Kasumi-1 (cell line): ENCODE data around the gene HMGB4.

ENCODE experiments used
- DNase-seq, 2 experiments: peaks; one replicate each; lab custom pipeline; 2025; lab: John Stamatoyannopoulos, UW

HMGB4 gene

DNA sequence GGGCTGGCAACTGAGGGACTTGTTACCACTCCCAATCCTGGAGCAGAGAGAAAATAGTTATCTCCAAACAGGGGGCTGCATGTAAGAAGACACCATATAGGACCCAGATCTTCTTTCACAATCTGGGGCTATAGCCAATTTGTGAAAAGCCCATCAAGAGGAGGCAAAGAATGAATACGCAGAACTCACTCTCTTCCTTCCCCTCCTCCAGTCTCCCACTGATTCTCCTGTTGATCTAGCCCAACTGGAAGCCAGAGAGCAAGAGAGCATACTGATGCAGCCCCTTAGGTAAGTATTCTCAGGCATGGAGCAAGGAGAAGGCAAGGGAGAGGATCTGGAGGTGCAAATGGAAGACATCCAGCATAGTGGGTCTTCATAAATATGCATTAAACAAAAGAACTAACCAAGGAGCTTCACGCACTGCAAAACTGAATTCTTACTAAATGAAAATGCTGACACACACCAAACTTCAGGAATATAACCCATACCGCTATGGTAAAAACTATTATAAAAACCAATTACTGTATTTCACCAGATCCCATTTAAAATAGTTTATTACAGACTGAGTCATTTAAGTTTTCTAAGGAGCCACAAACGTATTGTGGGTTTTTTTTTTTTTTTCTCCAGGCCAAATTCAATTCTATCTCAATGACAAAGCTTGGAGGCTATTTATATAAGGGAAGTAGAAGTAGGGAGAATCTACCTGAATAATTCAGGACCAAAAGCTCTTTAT lies 15.5 kb upstream of the HMGB4 start:
- no peak for DNase-seq

DNA sequence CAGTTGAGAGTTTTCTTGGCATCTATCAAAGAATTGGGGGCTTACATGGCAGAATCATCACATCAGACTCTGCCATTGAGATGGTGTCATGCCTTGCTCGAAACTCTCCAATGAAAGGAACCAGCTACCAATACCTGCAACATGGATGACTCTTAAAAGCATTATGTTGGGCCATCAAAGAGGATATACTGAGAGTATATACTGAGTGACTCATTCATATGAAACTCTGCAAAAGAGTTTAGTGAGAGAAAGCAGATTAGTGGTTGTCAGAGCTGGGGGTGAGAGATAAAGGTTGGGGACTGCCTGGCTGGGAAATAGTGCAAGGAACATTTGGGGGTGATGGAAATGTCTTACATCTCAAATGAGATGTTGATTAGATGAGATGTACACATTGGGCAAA lies 14.7 kb upstream of the HMGB4 start:
- no peak for DNase-seq

DNA sequence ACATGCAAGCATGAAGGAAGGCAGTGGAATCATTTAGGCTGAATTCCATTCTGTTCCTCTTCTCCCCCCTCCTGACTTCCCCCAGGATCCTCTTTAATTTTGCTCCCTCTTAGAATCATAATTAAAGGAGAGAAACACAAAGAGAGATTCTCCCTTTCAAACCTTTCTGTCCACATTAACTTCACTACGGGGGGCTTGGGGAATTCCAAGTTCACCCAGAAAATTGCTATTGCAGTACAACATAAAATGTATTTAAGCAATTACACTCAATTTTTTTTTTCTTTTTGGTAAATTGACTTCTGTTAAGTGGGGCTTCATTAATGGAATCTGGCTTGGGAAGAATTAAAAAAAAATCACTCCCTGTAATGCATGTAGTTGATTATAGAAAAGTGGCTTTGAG lies 13.4 kb upstream of the HMGB4 start:
- DNase-seq = no peak

DNA sequence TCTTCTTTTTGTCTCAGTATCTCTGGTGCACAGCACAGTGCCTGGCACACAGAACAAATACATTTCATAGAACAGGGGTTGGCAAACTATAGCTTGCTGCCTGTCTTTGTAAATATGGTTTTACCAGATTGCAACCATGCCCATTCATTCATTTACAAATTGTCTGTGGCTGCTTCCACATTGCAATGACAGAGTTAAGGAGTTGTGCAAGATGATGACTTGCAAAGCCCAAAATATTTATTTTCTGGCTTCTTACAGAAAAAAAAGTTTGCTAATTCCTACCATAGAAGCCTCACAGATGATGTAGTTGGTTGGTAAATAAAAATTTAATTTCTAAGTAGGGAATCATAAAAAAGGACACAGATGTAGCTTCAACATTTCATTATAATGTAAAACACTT lies 11.2 kb upstream of the HMGB4 start:
- DNase-seq = no peak

DNA sequence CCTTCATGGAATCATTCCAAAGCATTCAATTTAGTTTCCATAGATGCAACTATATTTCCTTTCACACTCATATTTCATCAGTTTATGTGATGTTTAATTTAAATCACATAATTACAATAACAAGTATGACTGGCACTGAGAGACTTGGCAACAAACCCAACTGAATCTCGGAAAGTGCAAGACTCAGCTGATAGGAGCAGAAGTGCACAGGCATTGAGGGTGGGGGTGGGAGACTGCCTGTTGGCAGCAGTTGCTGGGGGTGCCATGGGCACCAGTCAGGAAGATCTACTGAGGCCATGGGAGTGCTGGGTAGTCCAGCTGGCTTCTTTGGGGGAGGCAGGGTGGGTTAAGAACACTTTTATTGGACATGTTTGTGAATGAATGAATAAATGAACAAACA lies 10.4 kb upstream of the HMGB4 start:
- no peak for DNase-seq

DNA sequence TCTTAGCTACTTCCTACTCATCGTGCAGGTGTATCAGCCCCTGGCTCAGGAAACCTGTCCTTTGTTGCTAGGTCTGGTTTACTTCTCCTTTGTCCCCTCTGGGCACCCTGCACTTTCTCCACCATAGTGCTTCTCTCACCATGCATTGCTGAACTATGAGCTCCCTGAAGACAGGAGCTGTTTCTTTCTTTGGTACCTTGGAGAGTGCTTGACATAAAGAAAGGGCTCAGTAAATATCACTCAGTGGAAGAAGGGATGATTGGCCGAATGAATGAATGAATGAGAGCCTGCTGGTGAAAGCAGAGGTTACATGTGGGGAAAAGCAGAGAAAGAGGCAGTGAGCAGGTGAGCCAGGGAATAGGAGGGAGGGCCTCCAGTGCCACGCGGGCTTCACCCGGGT lies 9.8 kb upstream of the HMGB4 start:
- no peak for DNase-seq

DNA sequence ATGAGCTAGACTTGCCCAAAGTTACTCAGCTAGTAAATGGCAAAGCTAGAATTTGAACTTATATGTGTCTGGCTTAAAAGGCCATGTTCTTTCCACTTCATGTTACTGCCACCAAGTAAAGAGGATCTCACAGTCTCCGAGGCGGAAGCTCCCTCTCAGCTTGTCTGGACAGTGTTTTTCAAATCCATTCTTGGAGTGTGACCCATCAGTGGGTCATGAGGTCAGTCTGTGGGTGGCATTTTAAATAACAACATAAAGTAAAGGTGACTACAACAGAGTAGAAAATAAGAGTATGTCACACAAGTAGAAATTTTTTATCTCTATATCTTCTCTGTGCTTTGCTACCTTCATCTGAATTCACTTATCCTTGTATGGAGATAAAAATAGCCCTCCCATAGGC lies 3.2 kb upstream of the HMGB4 start:
- DNase-seq = no peak

DNA sequence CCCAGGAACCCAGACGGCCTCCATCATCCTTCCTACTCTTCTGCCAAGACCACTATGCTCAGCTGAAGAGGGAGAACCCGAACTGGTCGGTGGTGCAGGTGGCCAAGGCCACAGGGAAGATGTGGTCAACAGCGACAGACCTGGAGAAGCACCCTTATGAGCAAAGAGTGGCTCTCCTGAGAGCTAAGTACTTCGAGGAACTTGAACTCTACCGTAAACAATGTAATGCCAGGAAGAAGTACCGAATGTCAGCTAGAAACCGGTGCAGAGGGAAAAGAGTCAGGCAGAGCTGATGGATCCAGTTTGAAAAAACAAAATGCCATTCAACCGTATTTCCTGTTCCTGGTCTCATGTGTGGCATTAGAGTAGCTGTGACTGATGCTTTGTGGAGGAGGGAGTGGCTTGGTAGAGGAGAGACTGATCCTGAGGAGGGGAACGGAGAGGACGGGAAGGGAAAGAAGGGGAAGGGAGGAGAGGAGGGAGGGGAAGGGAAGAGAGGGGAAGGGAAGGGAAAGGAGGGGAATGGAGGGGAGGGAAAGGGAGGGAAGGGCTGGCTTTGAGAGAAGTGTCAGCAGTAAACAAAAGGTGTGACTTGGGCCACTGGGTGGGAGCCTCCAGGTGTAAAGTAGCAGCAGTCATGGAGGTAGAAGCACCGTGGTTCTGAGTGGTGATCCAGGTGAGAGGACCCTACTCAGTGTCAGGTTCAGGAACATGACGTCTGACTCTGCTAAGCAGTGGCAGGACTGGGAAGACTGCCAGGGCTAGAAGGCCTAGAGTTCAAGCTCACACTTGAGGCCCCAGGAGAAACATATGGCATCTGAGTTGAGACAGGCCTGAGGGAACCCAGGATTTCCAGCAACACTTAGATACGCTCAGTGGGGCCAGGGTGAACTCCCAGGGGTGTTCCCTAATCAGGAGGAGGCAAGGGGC lies 846 bp downstream of the HMGB4 start:
- no peak for DNase-seq

DNA sequence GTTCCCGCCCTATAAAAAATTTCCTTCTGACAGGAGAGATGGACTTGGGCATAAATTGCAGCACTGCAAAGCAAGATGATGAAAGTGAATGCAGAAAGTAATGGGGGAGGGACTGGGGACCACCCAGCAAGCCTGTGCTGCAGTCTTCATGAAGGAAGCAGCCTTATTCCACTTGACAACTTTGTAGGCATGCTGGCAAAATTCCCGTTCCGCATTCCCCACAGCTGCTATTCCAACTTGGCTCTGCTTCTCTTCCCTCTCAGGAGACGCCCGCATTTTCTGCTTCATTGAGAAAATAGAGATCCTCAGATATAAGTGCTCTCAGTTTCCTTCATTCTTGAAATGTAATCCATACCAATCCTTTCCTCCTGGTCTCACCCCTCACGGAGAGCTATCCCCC lies 2.4 kb downstream of the HMGB4 start:
- DNase-seq = no peak

DNA sequence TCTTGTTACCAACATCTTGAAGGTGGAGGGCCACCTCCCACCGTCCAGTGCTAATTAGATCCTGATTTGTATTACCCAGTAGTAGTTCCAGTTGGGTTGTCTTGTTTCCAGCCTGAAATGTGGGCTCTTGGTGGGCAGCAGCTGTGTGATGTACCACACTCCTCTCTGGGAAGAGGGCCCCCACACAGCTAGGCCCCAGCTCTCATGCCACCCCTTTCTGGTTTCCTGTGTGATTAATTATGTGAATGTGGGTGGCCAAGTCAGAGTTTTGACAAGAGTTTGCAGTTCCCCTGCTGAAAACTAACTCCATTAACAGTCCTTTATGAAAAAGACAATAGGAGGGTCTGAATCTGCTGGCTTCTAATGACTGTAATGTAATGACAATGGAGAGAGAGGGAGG lies 3.8 kb downstream of the HMGB4 start:
- DNase-seq = no peak

DNA sequence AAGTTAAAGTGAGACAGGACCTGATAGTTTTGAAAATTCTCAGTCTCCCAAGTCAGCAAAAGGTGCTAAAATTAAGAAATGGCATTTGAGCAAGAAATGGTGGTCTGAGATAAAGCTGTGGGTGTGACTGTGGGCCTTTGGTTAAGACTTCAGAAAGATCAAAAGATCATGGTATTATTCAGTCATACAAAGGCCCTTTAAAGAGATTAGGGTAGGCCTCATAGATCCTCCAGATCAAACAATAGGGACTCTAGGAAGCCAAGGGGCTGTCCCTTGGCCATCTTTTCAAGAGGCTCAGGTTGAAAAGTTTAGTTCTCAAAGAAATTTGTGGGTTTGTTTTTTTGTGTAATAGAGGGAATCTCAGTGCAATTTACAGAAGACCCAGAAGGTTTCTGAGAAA lies 8.4 kb downstream of the HMGB4 start:
- no peak for DNase-seq

DNA sequence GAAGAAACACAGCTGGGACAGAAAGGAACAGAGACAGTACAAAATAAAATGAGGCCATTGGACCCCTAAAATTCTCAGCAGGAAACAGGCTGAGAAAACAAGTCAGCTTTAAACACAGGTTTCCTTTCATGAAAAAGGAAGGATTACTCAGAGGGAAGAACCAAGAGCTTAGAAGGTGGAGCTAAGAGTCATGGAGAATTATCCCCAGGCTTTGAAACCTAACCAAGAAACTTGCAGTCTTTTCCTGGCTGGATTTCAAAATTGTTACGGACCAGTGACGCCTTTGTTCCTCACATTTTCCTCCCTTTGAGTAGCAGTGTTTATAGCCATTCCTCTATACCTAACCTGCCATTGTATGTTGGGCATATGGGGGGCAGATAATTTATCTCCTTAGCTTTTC lies 8.8 kb downstream of the HMGB4 start:
- DNase-seq = no peak

DNA sequence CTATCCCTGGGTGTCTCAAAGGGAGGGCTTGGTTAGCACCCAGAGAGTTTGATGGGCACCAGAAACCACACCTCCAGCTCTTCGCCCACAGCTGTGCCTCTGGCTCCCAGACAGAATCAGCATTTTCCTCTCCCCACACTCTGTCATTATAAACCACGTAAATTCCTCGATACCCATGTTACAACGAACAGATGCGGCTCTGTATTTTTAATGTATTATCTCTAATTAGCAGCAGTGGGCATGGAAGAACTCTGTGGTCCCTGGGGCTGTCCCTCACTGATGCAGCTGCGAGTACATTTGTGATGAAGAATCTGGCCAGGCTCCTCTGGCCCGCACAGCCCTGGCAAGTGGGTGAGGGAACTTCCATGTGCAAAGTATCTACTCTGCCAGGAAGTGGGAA lies 10.8 kb downstream of the HMGB4 start:
- DNase-seq = no peak

DNA sequence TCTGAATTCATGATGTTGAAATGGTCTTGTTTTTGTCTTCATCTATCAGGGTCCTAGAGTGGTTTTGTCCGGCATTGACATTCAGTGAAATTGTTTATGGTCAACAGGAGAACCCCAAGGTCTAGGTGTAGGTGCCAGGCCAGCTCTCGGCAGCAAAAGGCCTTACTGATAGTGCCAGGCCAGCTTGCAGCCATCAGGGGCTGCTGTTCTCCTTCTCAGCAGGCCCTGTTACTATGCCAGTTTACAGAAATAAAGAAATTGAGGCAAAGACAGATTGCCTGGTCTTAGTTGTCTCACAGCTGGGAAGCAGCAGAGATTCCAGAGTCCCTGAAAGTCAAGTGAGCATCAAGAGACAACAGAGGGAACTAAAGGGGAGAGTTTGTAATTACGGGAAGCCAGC lies 12.0 kb downstream of the HMGB4 start:
- DNase-seq = no peak

DNA sequence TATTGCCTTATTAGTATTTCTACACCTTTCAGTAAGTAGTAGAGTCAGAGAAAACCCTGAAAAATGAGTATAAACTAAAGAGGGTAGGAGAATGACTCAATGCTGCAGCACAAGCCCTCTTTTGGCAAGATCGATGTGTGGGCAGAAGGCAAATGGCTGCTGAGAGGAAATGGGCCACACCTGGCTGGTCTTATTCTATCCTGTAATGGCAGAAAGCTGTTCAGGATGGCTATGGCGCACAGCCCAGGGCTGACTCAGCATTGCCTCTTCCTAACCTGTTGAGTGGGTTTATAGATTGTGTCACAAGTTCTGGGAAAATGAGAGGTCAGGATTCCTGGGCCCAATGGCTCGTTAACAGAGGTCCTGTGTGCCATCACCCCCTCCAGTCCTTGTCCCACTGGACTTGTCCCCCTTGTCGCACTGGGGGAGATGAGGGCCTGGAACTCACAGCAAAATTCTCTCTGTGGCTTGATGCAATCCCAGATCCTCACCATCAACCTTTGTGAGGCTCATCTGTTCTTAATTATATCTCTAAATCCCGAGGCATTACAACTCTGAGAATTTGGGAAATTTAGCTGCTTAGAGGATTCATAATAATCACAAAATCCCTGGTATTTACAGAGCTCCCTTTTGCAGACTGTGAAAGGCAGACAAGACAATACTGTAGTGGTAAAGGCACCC lies 13.2 kb downstream of the HMGB4 start:
- DNase-seq = no peak

DNA sequence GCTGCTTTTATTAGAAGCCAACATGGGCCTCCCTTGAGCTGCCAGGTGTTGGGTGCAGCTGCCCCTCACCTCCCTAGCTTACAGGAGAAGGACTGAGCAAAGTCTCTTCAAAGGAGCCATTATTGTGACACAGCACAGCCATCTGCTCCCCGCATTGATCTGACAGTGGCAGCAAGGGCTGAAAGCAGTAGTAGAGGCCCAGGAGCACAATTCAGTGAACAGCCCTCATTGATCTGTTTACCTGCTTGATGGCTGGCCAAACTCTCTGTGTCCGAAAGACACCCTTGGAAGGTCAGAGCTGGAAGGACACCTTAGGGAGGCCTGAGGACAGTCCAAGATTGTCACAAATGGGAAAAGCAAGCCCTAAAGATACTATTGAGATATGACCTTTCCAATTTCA lies 14.5 kb downstream of the HMGB4 start:
- no peak for DNase-seq

DNA sequence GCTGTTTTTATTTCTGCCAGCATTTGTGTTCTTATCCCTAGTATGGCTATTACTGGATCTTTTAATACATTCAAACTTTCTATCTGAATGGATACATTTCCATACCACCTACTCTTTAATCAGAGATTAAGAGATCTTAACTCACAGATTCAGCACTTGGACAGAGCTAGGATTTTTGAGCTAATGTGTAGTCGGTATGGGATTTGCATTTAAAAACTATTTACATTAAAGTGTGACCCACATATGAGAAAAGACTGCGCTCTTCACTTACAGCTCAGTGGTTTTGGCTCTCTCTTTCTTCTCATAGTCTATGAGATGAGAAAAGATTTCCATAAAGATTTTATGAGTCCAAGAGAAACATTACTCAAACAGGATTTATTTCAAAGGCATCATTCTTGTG lies 16.4 kb downstream of the HMGB4 start:
- DNase-seq = no peak

DNA sequence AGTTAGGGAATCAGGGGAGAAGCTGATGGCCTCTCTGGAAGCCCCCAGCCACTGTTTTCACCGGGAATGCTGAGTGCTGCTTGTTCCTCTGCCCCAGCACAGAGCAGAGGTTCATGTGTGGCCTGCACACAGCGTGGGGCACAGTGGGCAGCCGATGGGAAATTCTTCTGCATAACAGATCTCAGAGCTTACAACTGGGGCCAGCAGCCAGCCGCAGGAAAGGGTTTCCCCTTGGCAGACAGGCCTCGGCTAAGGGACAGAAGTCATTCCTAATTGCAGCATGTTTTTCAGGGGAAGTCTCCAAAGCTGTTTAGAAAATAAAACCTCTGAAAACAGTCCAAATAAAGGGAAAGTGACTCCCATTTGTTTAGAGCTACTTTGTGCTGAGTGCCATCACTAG lies 22.6 kb downstream of the HMGB4 start:
- no peak for DNase-seq

DNA sequence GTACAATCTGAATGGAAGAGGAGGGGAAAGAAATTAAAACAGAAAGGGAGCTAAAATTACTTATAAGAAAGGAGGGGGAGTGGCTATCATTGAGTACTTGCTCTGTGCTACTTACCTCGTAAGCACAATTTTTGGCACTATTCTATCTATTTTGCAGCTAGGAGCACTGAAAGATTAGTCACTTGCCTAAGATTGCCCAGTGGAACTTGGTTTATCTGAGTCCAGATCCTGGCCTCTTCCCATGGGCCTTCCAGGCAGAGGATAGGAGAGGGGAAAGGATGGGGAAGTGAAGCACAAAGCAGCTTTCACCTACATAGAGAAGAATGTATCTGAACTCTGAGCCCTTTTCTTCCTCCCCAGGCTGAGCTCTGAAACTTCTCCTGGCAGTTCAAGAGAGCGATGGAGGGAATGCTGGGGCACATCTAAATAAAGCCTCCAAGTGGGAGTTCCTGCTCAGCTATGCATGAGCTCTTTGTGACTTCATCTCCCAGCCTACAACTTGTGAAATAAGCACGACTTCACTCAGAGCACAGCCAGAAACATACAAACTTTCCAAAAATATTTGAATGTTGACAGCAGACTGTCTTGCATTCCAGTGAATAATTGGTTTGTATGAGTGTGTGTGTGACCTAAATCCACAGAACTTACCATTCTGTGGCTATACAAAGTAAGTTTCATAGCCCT lies 29.4 kb downstream of the HMGB4 start:
- no peak for DNase-seq

DNA sequence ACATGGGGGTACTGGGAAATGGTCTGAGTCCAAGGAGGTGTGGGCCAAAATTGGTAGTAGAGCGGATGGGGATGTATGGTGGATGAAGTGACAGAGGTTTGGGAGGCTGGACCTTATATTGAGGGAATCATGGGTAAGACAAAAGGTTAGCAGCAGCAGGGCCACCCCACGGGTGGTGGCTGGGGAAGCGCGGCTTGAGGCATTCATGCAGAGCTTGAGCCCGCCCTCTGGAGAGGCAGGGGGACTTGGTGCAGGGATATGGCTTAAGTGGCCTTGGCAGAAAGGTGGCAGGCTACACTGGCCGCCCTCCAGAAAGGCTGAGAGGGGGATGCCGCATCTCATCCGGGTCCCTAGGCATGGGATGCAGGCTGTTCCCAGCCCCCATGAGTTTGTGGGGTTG lies 31.5 kb downstream of the HMGB4 start:
- no peak for DNase-seq

DNA sequence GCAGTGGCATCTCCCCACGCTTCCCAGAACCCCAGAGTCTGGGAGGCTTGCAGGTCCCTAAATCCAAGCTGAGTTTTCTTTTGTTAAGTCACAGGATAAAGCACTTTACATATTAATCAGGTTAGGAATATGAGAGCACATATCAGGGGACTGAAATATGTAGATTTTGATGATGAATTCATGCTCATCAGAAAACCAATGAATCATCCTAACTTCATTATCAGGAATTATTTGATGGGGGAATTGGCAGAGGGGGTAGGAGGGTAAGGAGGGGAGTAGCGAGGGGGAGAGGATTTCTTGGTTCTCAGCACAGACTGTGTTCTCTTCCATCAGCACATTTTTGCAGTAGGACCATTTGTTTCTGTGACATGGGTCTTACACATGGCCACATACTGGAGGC lies 32.1 kb downstream of the HMGB4 start:
- no peak for DNase-seq

DNA sequence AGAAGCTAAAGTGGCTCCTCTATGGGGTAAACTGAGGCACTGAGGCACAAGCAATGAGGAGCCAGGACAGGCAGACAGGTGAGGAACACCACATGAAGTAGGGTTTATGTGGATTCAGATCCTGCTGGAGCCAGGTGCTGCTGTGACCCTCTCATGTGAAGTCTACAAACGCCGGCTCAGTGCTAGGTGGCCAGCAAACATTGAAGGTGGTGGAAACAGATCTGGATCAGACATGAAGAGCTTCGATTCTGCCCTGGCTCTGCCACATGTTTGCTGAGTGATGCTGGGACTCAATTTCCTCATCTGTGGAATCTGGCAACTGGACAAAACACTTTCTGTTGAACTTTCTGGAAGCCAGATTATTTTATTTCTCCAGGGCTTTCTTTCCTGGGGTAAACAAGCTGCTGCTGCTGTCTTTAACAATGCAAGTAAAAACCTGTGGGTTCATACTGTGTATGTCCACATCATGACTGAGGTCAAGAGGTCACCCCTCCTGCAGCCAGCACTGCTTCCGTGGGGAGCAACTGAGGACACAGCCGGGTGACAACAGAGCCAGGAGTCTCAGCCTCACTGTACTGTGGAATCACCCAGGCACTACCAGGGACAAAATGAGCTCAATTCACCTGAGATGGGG lies 33.3 kb downstream of the HMGB4 start:
- no peak for DNase-seq
